A549 (cell line): ENCODE data around the gene GMDS. TPM values are rescaled to one million over a fixed set of nuclear protein-coding genes. Genes with fewer than 3 reads are reported as not detected.

Experiments
- ATAC-seq, 2 experiments: fragments of 200-7000 bp in 1 of 2; fragments of >200 bp in 1 of 2; cut with Nextera tagmentation in 1 of 2; cut with Tn5 transposase in 1 of 2; 3 replicates each; pipeline versions ENCODE4 v1.8.0 to v1.9.1; 2018 to 2020; ENCODE audit warnings: mild to moderate bottlenecking in 1 of 2, moderate library complexity in 1 of 2
- CTCF ChIA-PET: fragments of 300-600 bp; sonication (Branson Sonifier 250); formaldehyde crosslinking; extraction: SDS; loops from one replicate; lab custom pipeline; 2021; ENCODE audit warnings: antibody characterized with exemption, inconsistent platforms; lab: Yijun Ruan, JAX
- POLR2A ChIA-PET: fragments of 350-600 bp; formaldehyde crosslinking; extraction: SDS; loops from one replicate; lab custom pipeline; 2021; ENCODE audit warnings: antibody characterized with exemption, inconsistent platforms; lab: Yijun Ruan, JAX
- DNase-seq, 2 experiments: peaks; one replicate each; pipeline versions ENCODE4 v3.0.0 to v3.0.0-alpha.2; 2011 to 2016; ENCODE audit warnings: low read depth in 1 of 2, low spot score in 1 of 2
- FAIRE-seq: peaks from 2 replicates; lab custom pipeline; 2011; peaks lifted over from hg19 to GRCh38; lab: Jason Lieb, UNC
- H3K27ac ChIP-seq, 2 experiments: fragments of >200 bp; sonication (Bioruptor Twin); formaldehyde crosslinking; 3 replicates each; pipeline ENCODE4 v1.5.1; 2016 to 2017
- H3K4me1 ChIP-seq: fragments of >200 bp; sonication (Bioruptor Twin); formaldehyde crosslinking; 3 replicates; pipeline ENCODE4 v1.6.1; 2016
- H3K4me2 ChIP-seq: fragments of >200 bp; sonication (Bioruptor Twin); formaldehyde crosslinking; 3 replicates; pipeline ENCODE4 v1.6.1; 2016
- H3K4me3 ChIP-seq: fragments of >200 bp; sonication (Bioruptor Twin); formaldehyde crosslinking; 3 replicates; pipeline ENCODE4 v1.5.1; 2016
- H3K9me3 ChIP-seq: fragments of >200 bp; sonication (Bioruptor Twin); formaldehyde crosslinking; 3 replicates; pipeline ENCODE4 v1.6.1; 2016
- CBX2 ChIP-seq: fragments of 200-600 bp; sonication (generic); IDR thresholded peaks from 2 replicates; pipeline ENCODE4 v1.6.1; 2016; ENCODE audit warnings: low read depth, mild to moderate bottlenecking, borderline replicate concordance
- CHD2 ChIP-seq: fragments of 150-350 bp; IDR thresholded peaks from 2 replicates; pipeline ENCODE4 v1.6.1; 2014; ENCODE audit warnings: low read length; ENCODE audit not compliant: partially characterized antibody
- EP300 ChIP-seq, 2 experiments: fragments of >200 bp; sonication (Bioruptor Twin); formaldehyde crosslinking; IDR thresholded peaks; 2 replicates in 1 of 2; 3 replicates in 1 of 2; pipeline ENCODE4 v1.6.1; 2016 to 2017
- ESRRA ChIP-seq: fragments of 150-350 bp; IDR thresholded peaks from 2 replicates; pipeline ENCODE4 v1.6.1; 2014; ENCODE audit warnings: mild to moderate bottlenecking, low read length, borderline replicate concordance
- FOSL2 ChIP-seq, 2 experiments: fragments of 450-650 bp in 1 of 2; fragments of >200 bp in 1 of 2; sonication (Bioruptor Twin) in 1 of 2; formaldehyde crosslinking; IDR thresholded peaks; 2 replicates each; pipeline versions ENCODE4 v1.5.0 to v1.6.1; 2016 to 2020; ENCODE audit warnings: mild to moderate bottlenecking in 1 of 2, moderate library complexity in 1 of 2
- HDAC2 ChIP-seq: fragments of 200-600 bp; sonication (generic); IDR thresholded peaks from 2 replicates; pipeline ENCODE4 v1.6.1; 2016
- HOXB13 ChIP-seq: fragments of 250-450 bp; sonication (Bioruptor Pico); IDR thresholded peaks from 2 replicates; pipeline ENCODE4 v1.5.0; 2020; ENCODE audit warnings: low read depth, mild to moderate bottlenecking, moderate library complexity
- JUN ChIP-seq, 2 experiments: fragments of >200 bp; sonication (Bioruptor Twin); formaldehyde crosslinking; IDR thresholded peaks; 2 replicates in 1 of 2; 3 replicates in 1 of 2; pipeline ENCODE4 v1.6.1; 2016 to 2017
- JUNB ChIP-seq: fragments of >200 bp; sonication (Bioruptor Twin); formaldehyde crosslinking; IDR thresholded peaks from 2 replicates; pipeline ENCODE4 v1.6.1; 2016
- MAFK ChIP-seq: fragments of 450-650 bp; IDR thresholded peaks from 2 replicates; pipeline ENCODE4 v1.6.1; 2014; ENCODE audit not compliant: partially characterized antibody
- MAZ ChIP-seq: fragments of 150-350 bp; IDR thresholded peaks from 2 replicates; pipeline ENCODE4 v1.6.1; 2014; ENCODE audit warnings: antibody characterized with exemption, low read depth, low read length, borderline replicate concordance
- NPAS2 ChIP-seq: fragments of 250-450 bp; sonication (Bioruptor Pico); IDR thresholded peaks from 2 replicates; pipeline ENCODE4 v1.8.0; 2022; ENCODE audit warnings: mild to moderate bottlenecking, moderate library complexity, borderline replicate concordance
- NR3C1 ChIP-seq: fragments of >200 bp; sonication (Bioruptor Twin); formaldehyde crosslinking; IDR thresholded peaks from 3 replicates; pipeline ENCODE4 v1.6.1; 2017
- PHF8 ChIP-seq: fragments of 200-600 bp; sonication (generic); IDR thresholded peaks from 2 replicates; pipeline ENCODE4 v1.6.1; 2016; ENCODE audit warnings: low read depth, mild to moderate bottlenecking, antibody characterized with exemption, moderate library complexity, borderline replicate concordance
- RCOR1 ChIP-seq: fragments of 150-350 bp; IDR thresholded peaks from 2 replicates; pipeline ENCODE4 v1.6.1; 2014; ENCODE audit warnings: antibody characterized with exemption, low read length, low read depth
- SMC3 ChIP-seq: fragments of >200 bp; sonication (Bioruptor Twin); formaldehyde crosslinking; IDR thresholded peaks from 3 replicates; pipeline ENCODE4 v1.6.1; 2018; ENCODE audit warnings: inconsistent platforms
- SREBF2 ChIP-seq: fragments of 450-650 bp; IDR thresholded peaks from 2 replicates; pipeline ENCODE4 v1.6.1; 2014; ENCODE audit warnings: mild to moderate bottlenecking, moderate library complexity
- TFCP2L1 ChIP-seq: fragments of 250-450 bp; sonication (Bioruptor Pico); IDR thresholded peaks from 2 replicates; pipeline ENCODE4 v1.5.0; 2021; ENCODE audit warnings: mild to moderate bottlenecking
- TP53 ChIP-seq: fragments of 250-450 bp; sonication (Bioruptor Pico); IDR thresholded peaks from 2 replicates; pipeline ENCODE4 v1.5.0; 2021; ENCODE audit warnings: mild to moderate bottlenecking, moderate library complexity
- ZC3H11A ChIP-seq: fragments of 450-650 bp; IDR thresholded peaks from 2 replicates; pipeline ENCODE4 v1.6.1; 2014; ENCODE audit warnings: antibody characterized with exemption, mild to moderate bottlenecking
- ZFP36 ChIP-seq: fragments of 450-650 bp; IDR thresholded peaks from 2 replicates; pipeline ENCODE4 v1.6.1; 2014; ENCODE audit warnings: borderline replicate concordance; ENCODE audit not compliant: partially characterized antibody
- ZNF302 ChIP-seq: fragments of 250-450 bp; sonication (Bioruptor Pico); IDR thresholded peaks from 2 replicates; pipeline ENCODE4 v1.9.0; 2021; ENCODE audit warnings: inconsistent platforms, mild to moderate bottlenecking, moderate library complexity
- ZSCAN20 ChIP-seq: fragments of 250-450 bp; sonication (Bioruptor Pico); IDR thresholded peaks from 2 replicates; pipeline ENCODE4 v1.8.0; 2022; ENCODE audit warnings: mild to moderate bottlenecking, moderate library complexity
- WGBS: methylation state at CpG from one replicate; pipeline ENCODE4 v1.1.6; 2017; ENCODE audit errors: missing lambda C conversion rate; 5-methylcytosine and 5-hydroxymethylcytosine counted together
- polyA plus RNA-seq, 4 experiments: library from polyadenylated mRNA; depleted of rRNA in 3 of 4; stranded (reverse); fragments of >200 nt; fragmentation: RNase III in 1 of 4; extraction: RNeasy Plus Mini Kit Qiagen cat#74134 plus additional on column Dnase treatment in 1 of 4; gene quantifications; 2 replicates in 3 of 4; 3 replicates in 1 of 4; pipeline ENCODE4 v1.2.3, GENCODE V29; 2011 to 2017
- TF ChIP-seq, protein P1 (sequence below): fragments of 250-450 bp; sonication (Bioruptor Pico); IDR thresholded peaks from 2 replicates; pipeline ENCODE4 v1.5.0; 2020; ENCODE audit warnings: low read depth, mild to moderate bottlenecking, moderate library complexity
- TF ChIP-seq, protein P2 (sequence below): fragments of >200 bp; sonication (Bioruptor Twin); formaldehyde crosslinking; IDR thresholded peaks from 2 replicates; pipeline ENCODE4 v1.6.1; 2016
- TF ChIP-seq, protein P3 (sequence below): fragments of 200-600 bp; sonication (generic); IDR thresholded peaks from 2 replicates; pipeline ENCODE4 v1.6.1; 2016; ENCODE audit warnings: antibody characterized with exemption, mild to moderate bottlenecking, moderate library complexity
- TF ChIP-seq, protein P4 (sequence below): IDR thresholded peaks from 2 replicates; pipeline ENCODE4 v1.6.1; 2012
- TF ChIP-seq, protein P5 (sequence below): IDR thresholded peaks from 2 replicates; pipeline ENCODE4 v1.6.1; 2012

Gene GMDS
- polyA plus RNA-seq, 2 of the 4 experiments (the other 2 are of a cell fraction): 9.9 to 12.4 TPM

DNA sequence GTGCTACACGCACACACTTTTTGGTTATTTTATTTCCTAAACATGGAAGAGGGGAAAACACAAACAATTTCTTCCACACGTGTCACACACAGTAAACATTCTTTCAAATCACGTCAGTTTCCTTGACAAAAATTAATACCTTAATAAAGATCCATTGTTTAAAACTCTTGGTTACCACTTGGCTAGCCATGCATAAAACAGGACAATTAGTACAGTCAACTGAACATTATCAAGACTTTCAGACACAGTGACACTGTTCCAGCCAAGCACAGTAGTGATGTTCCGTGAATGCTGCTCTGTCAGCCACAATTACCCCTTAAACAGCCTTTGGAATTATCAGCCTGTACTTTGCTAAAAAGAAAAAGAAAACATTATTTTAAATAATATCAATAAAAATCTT, 50.8 kb downstream of the GMDS start:
- Histone ChIP-seq H3K9me3 (no peaks in the 10 kb centered on the region), H3K4me1 (0 out of 3 replicates have a peak, but pooled peaks cover 4% of the 10 kb centered on the region), H3K4me3 (no peak overlapping the region), H3K4me2 (no peak overlapping the region), H3K27ac (no peak overlapping the region)
- 90% methylated on average over 4 of the region's 4 CpGs for WGBS
- DNase-seq (no peak), FAIRE-seq (no peak), ATAC-seq (no peak)
- TF ChIP-seq ZC3H11A: no peak
- TF ChIP-seq, protein P1, sequence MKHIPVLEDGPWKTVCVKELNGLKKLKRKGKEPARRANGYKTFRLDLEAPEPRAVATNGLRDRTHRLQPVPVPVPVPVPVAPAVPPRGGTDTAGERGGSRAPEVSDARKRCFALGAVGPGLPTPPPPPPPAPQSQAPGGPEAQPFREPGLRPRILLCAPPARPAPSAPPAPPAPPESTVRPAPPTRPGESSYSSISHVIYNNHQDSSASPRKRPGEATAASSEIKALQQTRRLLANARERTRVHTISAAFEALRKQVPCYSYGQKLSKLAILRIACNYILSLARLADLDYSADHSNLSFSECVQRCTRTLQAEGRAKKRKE (CRISPR knock-in tag): no peak
- TF ChIP-seq NR3C1: no peak
- no peak for TF ChIP-seq SREBF2
- TF ChIP-seq TP53 (CRISPR knock-in tag): no peak
- TF ChIP-seq PHF8: no peak
- CTCF ChIA-PET: interaction anchor here (0.7 kb wide), 1 partner anchor 642 kb away, joined by 3 read pairs; no protein-coding TSS in a partner anchor
- POLR2A ChIA-PET: no interaction called here

DNA sequence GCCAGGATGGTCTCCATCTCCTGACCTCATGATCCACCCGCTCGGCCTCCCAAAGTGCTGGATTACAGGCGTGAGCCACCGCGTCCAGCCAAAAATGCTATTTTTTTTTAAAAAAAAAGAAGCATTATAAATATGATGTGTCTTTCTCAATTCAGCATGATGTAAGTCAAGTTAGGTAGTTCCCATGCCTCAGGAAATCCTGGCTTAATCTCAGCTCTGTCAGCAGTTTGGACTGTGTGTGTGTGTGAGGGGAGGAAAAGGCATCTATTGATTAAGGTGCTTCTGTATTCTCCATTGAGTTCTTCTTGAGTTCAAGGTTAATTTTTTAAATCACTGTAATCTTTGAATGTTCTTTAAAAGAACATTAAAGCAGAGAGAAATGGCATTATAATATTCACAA, 51.5 kb downstream of the GMDS start:
- WGBS: 97% methylated on average over 5 of the region's 5 CpGs
- Histone ChIP-seq H3K27ac (no peak overlapping the region), H3K9me3 (no peaks in the 10 kb centered on the region), H3K4me3 (no peak overlapping the region), H3K4me2 (no peak overlapping the region), H3K4me1 (0 out of 3 replicates have a peak, but pooled peaks cover 4% of the 10 kb centered on the region)
- DNase-seq (no peak), ATAC-seq (no peak), FAIRE-seq (no peak)
- POLR2A ChIA-PET: no interaction called here
- no peak for TF ChIP-seq CHD2
- TF ChIP-seq NPAS2: no peak
- TF ChIP-seq HOXB13 (CRISPR knock-in tag): no peak
- TF ChIP-seq JUNB: no peak
- TF ChIP-seq ZFP36: no peak
- TF ChIP-seq PHF8: no peak
- no peak for TF ChIP-seq ZSCAN20 (CRISPR knock-in tag)
- TF ChIP-seq CBX2: no peak
- TF ChIP-seq ESRRA: no peak
- TF ChIP-seq, protein P2, sequence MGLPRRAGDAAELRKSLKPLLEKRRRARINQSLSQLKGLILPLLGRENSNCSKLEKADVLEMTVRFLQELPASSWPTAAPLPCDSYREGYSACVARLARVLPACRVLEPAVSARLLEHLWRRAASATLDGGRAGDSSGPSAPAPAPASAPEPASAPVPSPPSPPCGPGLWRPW: no peak
- no peak for TF ChIP-seq SMC3
- no peak for TF ChIP-seq JUN (IDR thresholded peaks at IDR 0.05)
- TF ChIP-seq MAZ: no peak
- TF ChIP-seq EP300 (IDR thresholded peaks at IDR 0.05): no peak
- TF ChIP-seq SREBF2: no peak
- CTCF ChIA-PET: no interaction called here

DNA sequence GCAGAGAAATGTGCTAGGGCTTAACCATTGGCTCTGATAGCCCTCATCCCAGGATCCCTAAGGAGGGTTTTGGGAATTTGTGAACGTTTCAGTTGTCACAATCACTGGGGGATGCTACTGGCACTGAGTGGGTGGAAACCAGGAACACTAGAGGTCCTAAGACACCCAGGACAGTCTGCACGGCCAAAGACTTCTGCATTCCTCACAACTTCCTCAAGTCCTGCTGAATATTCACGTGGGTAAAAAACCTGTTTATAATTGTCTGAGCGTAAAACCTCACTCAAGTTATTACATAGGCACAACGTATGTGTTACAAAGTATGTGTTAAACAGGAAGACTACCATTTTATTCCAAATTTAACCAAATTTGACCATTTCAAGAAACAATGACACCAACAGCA, 52.4 kb downstream of the GMDS start:
- Histone ChIP-seq H3K4me3 (no peak overlapping the region), H3K27ac (no peak overlapping the region), H3K4me2 (no peak overlapping the region), H3K4me1 (0 out of 3 replicates have a peak, but pooled peaks cover 4% of the 10 kb centered on the region), H3K9me3 (no peaks in the 10 kb centered on the region)
- ATAC-seq (no peak), DNase-seq (no peak), FAIRE-seq (no peak)
- POLR2A ChIA-PET: no interaction called here
- 79% methylated on average over 5 of the region's 5 CpGs for WGBS
- CTCF ChIA-PET: interaction anchor here (1.2 to 1.3 kb wide), 3 partner anchors 17 to 89 kb away, joined by 3 to 4 read pairs (median 3); no protein-coding TSS in a partner anchor
- TF ChIP-seq JUNB: no peak
- no peak for TF ChIP-seq PHF8
- TF ChIP-seq, protein P1 (CRISPR knock-in tag): no peak
- TF ChIP-seq, protein P3, sequence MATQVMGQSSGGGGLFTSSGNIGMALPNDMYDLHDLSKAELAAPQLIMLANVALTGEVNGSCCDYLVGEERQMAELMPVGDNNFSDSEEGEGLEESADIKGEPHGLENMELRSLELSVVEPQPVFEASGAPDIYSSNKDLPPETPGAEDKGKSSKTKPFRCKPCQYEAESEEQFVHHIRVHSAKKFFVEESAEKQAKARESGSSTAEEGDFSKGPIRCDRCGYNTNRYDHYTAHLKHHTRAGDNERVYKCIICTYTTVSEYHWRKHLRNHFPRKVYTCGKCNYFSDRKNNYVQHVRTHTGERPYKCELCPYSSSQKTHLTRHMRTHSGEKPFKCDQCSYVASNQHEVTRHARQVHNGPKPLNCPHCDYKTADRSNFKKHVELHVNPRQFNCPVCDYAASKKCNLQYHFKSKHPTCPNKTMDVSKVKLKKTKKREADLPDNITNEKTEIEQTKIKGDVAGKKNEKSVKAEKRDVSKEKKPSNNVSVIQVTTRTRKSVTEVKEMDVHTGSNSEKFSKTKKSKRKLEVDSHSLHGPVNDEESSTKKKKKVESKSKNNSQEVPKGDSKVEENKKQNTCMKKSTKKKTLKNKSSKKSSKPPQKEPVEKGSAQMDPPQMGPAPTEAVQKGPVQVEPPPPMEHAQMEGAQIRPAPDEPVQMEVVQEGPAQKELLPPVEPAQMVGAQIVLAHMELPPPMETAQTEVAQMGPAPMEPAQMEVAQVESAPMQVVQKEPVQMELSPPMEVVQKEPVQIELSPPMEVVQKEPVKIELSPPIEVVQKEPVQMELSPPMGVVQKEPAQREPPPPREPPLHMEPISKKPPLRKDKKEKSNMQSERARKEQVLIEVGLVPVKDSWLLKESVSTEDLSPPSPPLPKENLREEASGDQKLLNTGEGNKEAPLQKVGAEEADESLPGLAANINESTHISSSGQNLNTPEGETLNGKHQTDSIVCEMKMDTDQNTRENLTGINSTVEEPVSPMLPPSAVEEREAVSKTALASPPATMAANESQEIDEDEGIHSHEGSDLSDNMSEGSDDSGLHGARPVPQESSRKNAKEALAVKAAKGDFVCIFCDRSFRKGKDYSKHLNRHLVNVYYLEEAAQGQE: no peak
- TF ChIP-seq MAFK: no peak
- TF ChIP-seq, protein P4, sequence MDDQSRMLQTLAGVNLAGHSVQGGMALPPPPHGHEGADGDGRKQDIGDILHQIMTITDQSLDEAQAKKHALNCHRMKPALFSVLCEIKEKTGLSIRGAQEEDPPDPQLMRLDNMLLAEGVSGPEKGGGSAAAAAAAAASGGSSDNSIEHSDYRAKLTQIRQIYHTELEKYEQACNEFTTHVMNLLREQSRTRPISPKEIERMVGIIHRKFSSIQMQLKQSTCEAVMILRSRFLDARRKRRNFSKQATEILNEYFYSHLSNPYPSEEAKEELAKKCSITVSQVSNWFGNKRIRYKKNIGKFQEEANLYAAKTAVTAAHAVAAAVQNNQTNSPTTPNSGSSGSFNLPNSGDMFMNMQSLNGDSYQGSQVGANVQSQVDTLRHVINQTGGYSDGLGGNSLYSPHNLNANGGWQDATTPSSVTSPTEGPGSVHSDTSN: no peak
- no peak for TF ChIP-seq TFCP2L1 (CRISPR knock-in tag)
- TF ChIP-seq ZNF302 (CRISPR knock-in tag): no peak
- TF ChIP-seq HDAC2: no peak
- TF ChIP-seq HOXB13 (CRISPR knock-in tag): no peak
- no peak for TF ChIP-seq FOSL2 (IDR thresholded peaks at IDR 0.05)
- TF ChIP-seq FOSL2 (CRISPR knock-in tag; IDR thresholded peaks at IDR 0.05): no peak
- no peak for TF ChIP-seq RCOR1
- TF ChIP-seq, protein P5, sequence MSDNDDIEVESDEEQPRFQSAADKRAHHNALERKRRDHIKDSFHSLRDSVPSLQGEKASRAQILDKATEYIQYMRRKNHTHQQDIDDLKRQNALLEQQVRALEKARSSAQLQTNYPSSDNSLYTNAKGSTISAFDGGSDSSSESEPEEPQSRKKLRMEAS: no peak
